A549 (cell line): ENCODE data around the gene GRK6.

Experiments used
- BHLHE40 ChIP-seq: IDR thresholded peaks from 2 replicates; pipeline ENCODE4 v1.6.1; 2012; ENCODE audit warnings: low read depth, low read length, inconsistent platforms
- CEBPB ChIP-seq, 2 experiments: fragments of >200 bp in 1 of 2; sonication (Bioruptor Twin) in 1 of 2; formaldehyde crosslinking in 1 of 2; IDR thresholded peaks; 2 replicates each; pipeline ENCODE4 v1.6.1; 2012 to 2016
- CHD2 ChIP-seq: fragments of 150-350 bp; IDR thresholded peaks from 2 replicates; pipeline ENCODE4 v1.6.1; 2014; ENCODE audit warnings: low read length; ENCODE audit not compliant: partially characterized antibody
- CTCF ChIP-seq: fragments of >200 bp; sonication (Bioruptor Twin); formaldehyde crosslinking; IDR thresholded peaks from 3 replicates; pipeline ENCODE4 v1.5.1; 2016
- ESRRA ChIP-seq: fragments of 150-350 bp; IDR thresholded peaks from 2 replicates; pipeline ENCODE4 v1.6.1; 2014; ENCODE audit warnings: mild to moderate bottlenecking, low read length, borderline replicate concordance
- HOXB13 ChIP-seq: fragments of 250-450 bp; sonication (Bioruptor Pico); IDR thresholded peaks from 2 replicates; pipeline ENCODE4 v1.5.0; 2020; ENCODE audit warnings: low read depth, mild to moderate bottlenecking, moderate library complexity
- HOXB5 ChIP-seq: fragments of 250-450 bp; sonication (Bioruptor Pico); IDR thresholded peaks from 2 replicates; pipeline ENCODE4 v1.5.0; 2020; ENCODE audit warnings: mild to moderate bottlenecking, moderate library complexity
- KDM5A ChIP-seq: fragments of 200-600 bp; sonication (generic); IDR thresholded peaks from 2 replicates; pipeline ENCODE4 v1.6.1; 2016; ENCODE audit warnings: antibody characterized with exemption, mild to moderate bottlenecking
- MAFK ChIP-seq: fragments of 450-650 bp; IDR thresholded peaks from 2 replicates; pipeline ENCODE4 v1.6.1; 2014; ENCODE audit not compliant: partially characterized antibody
- MAX ChIP-seq: IDR thresholded peaks from 2 replicates; pipeline ENCODE4 v1.6.1; 2012
- PHF8 ChIP-seq: fragments of 200-600 bp; sonication (generic); IDR thresholded peaks from 2 replicates; pipeline ENCODE4 v1.6.1; 2016; ENCODE audit warnings: low read depth, mild to moderate bottlenecking, antibody characterized with exemption, moderate library complexity, borderline replicate concordance
- RFX5 ChIP-seq: fragments of 450-650 bp; IDR thresholded peaks from 2 replicates; pipeline ENCODE4 v1.7.1; 2014; ENCODE audit warnings: antibody characterized with exemption, mild to moderate bottlenecking, moderate library complexity
- TF ChIP-seq, protein P1 (sequence below): fragments of 200-600 bp; sonication (generic); IDR thresholded peaks from 2 replicates; pipeline ENCODE4 v1.6.1; 2016; ENCODE audit warnings: antibody characterized with exemption, mild to moderate bottlenecking, moderate library complexity

GRCh38 chr5:177382423-177383029 is 44.0 kb upstream of the GRK6 start:
- TF ChIP-seq CTCF (0 out of 3 replicates have a peak, but pooled peaks have one; percentile 11), RFX5 (no peak), PHF8 (no peak), HOXB5 (CRISPR knock-in tag) (no peak), CHD2 (no peak), CEBPB (IDR thresholded peaks at IDR 0.05) (no peak), ESRRA (no peak), HOXB13 (CRISPR knock-in tag) (no peak), MAX (peak; percentile 41; the same call in 1 of the 2 replicates), KDM5A (no peak), BHLHE40 (no peak), MAFK (no peak)
- TF ChIP-seq, protein P1, sequence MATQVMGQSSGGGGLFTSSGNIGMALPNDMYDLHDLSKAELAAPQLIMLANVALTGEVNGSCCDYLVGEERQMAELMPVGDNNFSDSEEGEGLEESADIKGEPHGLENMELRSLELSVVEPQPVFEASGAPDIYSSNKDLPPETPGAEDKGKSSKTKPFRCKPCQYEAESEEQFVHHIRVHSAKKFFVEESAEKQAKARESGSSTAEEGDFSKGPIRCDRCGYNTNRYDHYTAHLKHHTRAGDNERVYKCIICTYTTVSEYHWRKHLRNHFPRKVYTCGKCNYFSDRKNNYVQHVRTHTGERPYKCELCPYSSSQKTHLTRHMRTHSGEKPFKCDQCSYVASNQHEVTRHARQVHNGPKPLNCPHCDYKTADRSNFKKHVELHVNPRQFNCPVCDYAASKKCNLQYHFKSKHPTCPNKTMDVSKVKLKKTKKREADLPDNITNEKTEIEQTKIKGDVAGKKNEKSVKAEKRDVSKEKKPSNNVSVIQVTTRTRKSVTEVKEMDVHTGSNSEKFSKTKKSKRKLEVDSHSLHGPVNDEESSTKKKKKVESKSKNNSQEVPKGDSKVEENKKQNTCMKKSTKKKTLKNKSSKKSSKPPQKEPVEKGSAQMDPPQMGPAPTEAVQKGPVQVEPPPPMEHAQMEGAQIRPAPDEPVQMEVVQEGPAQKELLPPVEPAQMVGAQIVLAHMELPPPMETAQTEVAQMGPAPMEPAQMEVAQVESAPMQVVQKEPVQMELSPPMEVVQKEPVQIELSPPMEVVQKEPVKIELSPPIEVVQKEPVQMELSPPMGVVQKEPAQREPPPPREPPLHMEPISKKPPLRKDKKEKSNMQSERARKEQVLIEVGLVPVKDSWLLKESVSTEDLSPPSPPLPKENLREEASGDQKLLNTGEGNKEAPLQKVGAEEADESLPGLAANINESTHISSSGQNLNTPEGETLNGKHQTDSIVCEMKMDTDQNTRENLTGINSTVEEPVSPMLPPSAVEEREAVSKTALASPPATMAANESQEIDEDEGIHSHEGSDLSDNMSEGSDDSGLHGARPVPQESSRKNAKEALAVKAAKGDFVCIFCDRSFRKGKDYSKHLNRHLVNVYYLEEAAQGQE, result no peak
